Germinal center (tissue), 1 donor: ENCODE results near the gene ACO1.

ENCODE experiments used
- DNase-seq: peaks from one replicate; pipeline ENCODE4 v3.0.0; 2012; ENCODE audit warnings: mixed read lengths, low spot score

The ACO1 gene

DNA sequence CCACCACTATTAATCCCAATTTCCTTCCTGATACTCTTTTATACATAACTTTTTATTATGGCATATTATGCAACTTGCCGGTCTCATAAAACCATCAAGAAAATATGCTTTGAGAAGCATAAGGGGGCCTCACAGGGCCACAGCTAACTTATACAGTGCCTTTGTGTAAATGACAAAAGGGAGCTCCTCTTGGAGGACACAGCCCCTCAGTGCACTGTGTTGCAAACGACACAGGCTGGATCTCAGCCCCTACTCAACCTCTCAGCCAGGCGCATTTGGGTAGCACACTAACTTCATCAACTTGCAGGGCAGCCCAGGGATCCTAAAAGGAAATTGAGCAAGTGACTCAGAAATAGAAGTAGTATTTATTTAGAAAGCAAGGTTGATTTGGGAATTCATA, 106.2 kb downstream of the ACO1 start:
- no peak for DNase-seq

DNA sequence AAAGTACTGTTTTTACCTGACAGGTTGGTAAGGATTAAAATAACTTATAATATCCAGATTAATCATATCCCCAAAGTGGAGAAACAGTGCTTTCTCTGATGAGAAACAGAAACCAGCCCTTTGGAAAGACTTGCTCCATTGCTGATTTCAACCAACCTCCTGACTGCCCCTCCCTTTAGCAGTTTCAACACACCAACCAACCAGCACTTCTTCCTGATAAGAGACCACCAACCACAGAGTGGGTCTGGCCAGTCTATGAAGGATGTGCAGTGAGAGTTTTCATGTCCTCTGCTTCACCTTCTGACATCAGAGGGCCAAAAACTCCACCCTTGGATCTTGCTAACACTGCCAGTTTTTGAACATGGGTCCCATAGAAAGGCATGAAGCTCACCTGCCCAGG, 113.5 kb downstream of the ACO1 start:
- no peak for DNase-seq

DNA sequence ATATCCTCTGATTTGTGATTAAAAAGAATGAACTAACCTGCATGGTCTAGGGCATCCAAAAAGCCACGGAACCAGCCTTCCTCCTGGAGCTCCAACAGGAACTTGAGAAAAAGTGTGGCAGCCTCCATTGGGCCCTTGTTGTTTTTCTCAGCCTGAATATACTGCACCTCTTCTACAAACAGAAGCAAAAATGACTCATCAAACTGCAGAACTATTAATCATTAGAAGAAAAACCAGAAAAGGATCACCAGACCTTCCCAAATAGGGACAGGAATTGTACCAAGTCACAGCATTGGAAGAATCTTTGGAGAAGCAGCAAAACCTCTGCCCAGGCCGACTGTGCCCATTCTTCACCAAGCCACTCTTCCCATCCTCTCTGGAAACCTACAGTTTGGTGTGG, 116.3 kb downstream of the ACO1 start:
- no peak for DNase-seq

DNA sequence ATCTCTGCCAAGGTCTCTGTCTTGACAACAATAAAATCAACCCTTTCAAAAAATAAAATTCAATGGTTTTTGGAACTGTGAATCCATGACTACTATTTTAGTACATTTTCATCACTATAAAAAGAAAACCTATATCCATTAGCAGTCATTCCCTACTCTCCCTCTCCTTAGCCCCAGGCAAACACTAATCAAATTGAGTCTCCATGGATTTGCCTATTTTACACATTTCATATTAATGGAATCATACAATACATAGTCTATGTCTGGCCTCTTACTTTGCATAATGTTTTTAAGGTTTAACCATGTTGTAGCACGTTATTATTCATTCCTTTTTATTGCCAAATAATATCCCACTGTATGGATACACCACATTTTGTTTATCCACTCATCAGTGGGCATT, 117.4 kb downstream of the ACO1 start:
- DNase-seq = no peak

DNA sequence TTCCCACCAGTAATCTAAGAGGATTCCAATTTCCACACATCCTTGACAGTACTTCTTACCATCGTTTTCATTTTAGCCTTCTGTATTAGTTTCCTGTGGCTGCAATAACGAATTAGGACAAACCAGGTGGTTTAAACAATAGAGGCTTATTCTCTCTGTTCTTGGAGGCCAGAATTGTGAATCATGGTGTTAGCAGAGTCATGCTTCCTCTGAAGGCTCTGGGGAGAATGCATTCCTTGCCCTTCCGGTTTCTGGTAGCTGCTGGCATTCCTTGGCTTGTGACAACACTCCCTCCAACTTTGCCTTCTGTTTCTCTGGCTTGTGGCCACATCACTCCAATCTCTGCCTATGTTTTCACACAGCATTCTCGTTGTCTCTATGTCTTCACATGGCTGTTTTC, 118.0 kb downstream of the ACO1 start:
- no peak for DNase-seq

DNA sequence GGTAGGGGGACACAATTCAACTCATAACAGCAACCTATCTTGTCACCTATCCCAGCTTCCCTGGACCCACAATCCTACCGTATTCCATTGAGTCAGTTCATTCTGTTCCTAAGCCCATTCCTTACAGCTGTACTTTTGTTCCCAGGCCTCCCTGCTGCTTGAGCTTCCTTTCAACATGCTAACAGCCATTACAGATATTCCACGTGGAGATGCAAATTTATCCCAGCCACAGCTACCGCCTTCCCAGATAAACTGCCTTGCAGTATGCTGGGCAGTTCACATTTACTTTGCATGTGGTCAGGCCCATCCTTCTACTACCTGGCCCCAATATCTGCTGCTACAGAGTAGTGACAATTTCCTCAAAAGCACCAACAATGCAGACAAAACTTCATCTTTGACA, 118.6 kb downstream of the ACO1 start:
- no peak for DNase-seq
